HG03558 (cell line): ENCODE data around the gene LAMP1.
"Not testable (repeated sequence)": the region's sequence is repeated elsewhere in the genome, so short reads cannot be mapped to it uniquely, and the experiment has no call there.

Source experiments
- ATAC-seq: cut with Tn5 transposase; IDR thresholded peaks from one replicate; pipeline ENCODE4 v1.9.1; 2021; ENCODE audit warnings: moderate number of reproducible peaks; ENCODE audit not compliant: unreplicated experiment; ENCODE audit errors: extremely low read depth

The LAMP1 gene

DNA sequence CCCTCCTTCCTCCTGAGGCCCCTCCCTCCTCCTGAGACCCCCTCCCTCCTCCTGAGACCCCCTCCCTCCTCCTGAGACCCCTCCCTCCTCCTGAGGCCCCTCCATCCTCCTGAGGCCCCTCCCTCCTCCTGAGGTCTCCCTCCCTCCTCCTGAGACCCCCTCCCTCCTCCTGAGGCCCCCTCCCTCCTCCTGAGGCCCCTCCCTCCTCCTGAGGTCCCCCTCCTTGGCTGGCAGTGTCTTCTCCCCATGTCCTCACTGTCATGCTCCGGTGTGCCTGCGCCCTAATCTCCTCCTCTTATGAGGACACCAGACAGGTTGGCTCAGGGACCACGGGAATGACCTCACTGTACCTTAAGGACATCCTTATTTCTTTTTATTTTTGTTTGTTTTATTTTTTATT lies 74.7 kb downstream of the LAMP1 start:
- not testable (repeated sequence) for ATAC-seq
